Colonic mucosa (tissue), 4 donors: ENCODE measurements around the gene EGR4. TPM values are rescaled to one million over a fixed set of nuclear protein-coding genes. Genes with fewer than 3 reads are reported as not detected.

Source experiments
- DNase-seq: peaks from one replicate; pipeline ENCODE4 v3.0.0-alpha.2; 2020
- H3K27ac ChIP-seq: fragments of 200-600 bp; one replicate; pipeline ENCODE4 v1.8.0; 2021
- H3K27me3 ChIP-seq: fragments of 200-600 bp; one replicate; pipeline ENCODE4 v1.8.0; 2021
- H3K36me3 ChIP-seq: fragments of 200-600 bp; one replicate; pipeline ENCODE4 v1.8.0; 2021
- H3K4me1 ChIP-seq: fragments of 200-600 bp; one replicate; pipeline ENCODE4 v1.8.0; 2021; ENCODE audit warnings: mild to moderate bottlenecking
- H3K4me3 ChIP-seq: fragments of 200-600 bp; one replicate; pipeline ENCODE4 v1.8.0; 2021
- H3K9ac ChIP-seq, 2 donors: one replicate each; pipeline ENCODE4 v1.7.0; 2013; ENCODE audit warnings: control low read depth in 2 of 2, low read depth in 2 of 2, low read length in 2 of 2
- H3K9me3 ChIP-seq: fragments of 200-600 bp; one replicate; pipeline ENCODE4 v1.8.0; 2021
- CTCF ChIP-seq: fragments of 200-600 bp; IDR thresholded peaks from one replicate; pipeline ENCODE4 v1.8.0; 2022; ENCODE audit warnings: antibody characterized with exemption, mild to moderate bottlenecking
- intact Hi-C: fragments of 100-400 bp; cut with DNase I; formaldehyde crosslinking; loops from one replicate; pipeline ENCODE4 v1.14.1; 2022
- total RNA-seq, 2 donors: library from RNA; stranded (reverse); fragmentation: NEBNext Ultra II Directional in 1 of 2; extraction: Animal tissue kit (Norgen Biotek cat#: 25700) in 1 of 2; gene quantifications; one replicate each; pipeline ENCODE4 v1.2.1, GENCODE V29; 2021
- donor health status: healthy.
- donor health status: DM: no; HTN: no; CAD: no.
- donor health status: DM: no; HTN: no; CAD: no.

EGR4 gene
- total RNA-seq, 2 donors from 2014 or later, result not detected

DNA sequence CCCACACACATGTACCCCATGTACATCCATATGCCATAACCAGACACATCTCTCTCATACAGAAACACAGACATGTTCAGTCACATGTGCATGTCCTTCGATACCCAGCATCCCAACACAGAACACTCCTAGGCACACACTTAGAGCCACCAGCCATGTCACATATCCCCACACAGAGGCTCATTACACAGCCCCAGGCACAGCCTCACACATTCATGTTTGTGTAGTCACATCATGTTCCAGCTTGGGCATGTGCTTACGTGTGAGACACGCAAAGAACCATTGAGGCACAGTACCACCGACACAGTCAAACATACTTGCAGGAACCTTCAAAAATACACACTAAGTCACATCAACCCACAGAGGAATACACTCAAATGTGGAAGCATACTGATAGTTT, 26.3 kb downstream of the EGR4 start:
- peaks cover 4% of the 10 kb centered on the region for H3K4me1 ChIP-seq
- intact Hi-C loops, result no loop called here
- DNase-seq, result no peak
- TF ChIP-seq CTCF, result no peak
- no peaks in the 10 kb centered on the region for H3K9me3 ChIP-seq
- H3K9ac ChIP-seq, result no peak overlapping the region
- no peaks in the 10 kb centered on the region for H3K36me3 ChIP-seq
- no peak overlapping the region for H3K4me3 ChIP-seq
- no peaks in the 10 kb centered on the region for H3K27me3 ChIP-seq
- H3K27ac ChIP-seq, result no peak overlapping the region

DNA sequence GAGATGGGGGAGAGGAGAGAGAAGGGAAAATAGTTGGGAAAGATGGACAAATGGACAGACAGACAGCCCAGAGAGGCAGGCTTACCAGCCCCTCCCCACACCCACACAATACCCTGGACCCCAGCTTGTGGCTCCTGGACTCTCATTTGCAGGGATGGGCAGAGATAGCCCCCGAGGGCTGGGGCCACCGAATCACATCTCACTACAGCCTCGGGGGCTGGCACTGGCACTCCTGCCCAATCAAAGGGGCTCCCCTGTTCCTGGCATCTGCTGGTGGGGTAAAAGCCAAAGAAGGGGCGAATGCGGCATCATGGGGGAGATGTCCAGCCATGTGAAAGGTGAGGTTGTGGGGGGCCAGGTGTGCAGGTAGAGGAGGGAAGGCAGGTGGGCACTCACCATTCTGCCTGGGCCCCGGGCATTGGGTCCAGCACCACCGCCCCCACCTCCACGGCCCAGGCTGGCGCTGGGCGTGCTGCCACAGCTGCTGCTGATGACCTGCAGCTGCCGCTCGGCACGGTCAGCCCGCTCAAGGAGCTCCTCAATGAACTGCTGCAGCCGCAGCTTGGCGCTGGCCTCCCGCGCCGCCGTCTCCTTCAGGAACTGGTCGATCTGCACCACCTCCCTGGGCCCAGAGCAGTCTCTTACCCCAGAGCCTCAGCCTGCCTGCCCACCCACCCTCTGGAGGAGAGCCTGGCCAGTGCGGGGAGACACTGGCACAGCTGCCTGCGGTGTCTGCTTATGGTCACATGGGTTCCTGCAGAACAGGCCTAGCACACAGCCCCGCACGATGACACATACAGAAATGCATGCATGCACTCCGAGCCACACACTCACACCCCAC, 27.1 kb downstream of the EGR4 start:
- TF ChIP-seq CTCF, result no peak
- DNase-seq, result no peak
- Histone ChIP-seq H3K9ac (no peak overlapping the region), H3K36me3 (no peaks in the 10 kb centered on the region), H3K4me3 (no peak overlapping the region), H3K9me3 (no peaks in the 10 kb centered on the region), H3K4me1 (peaks cover 4% of the 10 kb centered on the region), H3K27ac (no peak overlapping the region), H3K27me3 (no peaks in the 10 kb centered on the region)
- intact Hi-C loops, result no loop called here

DNA sequence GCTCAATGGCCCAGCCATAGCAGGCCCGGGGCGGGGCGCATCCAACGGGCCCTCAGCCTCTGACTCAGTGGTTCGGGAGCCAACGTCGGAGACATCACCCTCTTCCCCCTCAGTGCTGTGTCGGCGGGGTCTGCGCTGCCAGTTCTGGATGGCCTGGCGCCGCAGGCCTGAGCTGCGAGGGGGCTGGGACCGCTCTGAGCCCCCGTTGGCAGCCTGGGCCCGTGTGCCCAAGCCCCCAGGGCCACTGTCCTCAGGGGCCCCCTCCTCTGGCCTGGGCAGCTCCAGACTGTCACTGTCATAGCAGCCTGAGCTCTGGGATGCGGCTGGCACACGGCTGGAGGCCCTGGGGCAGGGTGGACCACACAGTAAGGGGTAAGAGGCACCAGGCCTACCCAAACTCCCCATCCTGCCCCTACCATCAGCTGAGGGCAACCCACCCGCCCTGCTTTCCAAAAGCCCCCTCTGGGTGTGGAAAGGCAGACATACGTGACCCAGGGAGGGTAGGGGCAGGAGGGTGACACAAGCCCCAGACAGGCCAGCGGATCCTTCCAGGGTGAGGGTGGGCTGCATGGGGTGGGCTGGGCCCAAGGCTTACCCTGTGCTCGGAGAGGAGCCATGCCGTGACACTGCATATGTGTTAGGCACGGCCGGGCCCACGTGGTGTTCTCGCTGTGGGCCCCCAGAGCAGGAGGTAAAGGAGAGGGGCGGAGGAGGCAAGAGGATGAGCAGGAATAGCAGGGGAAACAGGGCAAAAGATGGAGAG, 27.9 kb downstream of the EGR4 start:
- TF ChIP-seq CTCF, result no peak
- no peak overlapping the region for H3K4me3 ChIP-seq
- intact Hi-C loops, result no loop called here
- H3K4me1 ChIP-seq, result peaks cover 4% of the 10 kb centered on the region
- H3K27me3 ChIP-seq, result no peaks in the 10 kb centered on the region
- H3K9ac ChIP-seq, result no peak overlapping the region
- no peak for DNase-seq
- H3K36me3 ChIP-seq, result no peaks in the 10 kb centered on the region
- no peaks in the 10 kb centered on the region for H3K9me3 ChIP-seq
- H3K27ac ChIP-seq, result no peak overlapping the region

- Histone ChIP-seq H3K4me3 (no peak overlapping the region), H3K9me3 (no peaks in the 10 kb centered on the region), H3K27me3 (no peaks in the 10 kb centered on the region), H3K27ac (no peak overlapping the region), H3K36me3 (no peaks in the 10 kb centered on the region), H3K9ac (no peak overlapping the region), H3K4me1 (peaks cover 4% of the 10 kb centered on the region)
- TF ChIP-seq CTCF, result no peak
- intact Hi-C loops, result no loop called here
- no peak for DNase-seq
Measured at GRCh38 chr2:73264783-73265182, 28.6 kb downstream of the EGR4 start.

DNA sequence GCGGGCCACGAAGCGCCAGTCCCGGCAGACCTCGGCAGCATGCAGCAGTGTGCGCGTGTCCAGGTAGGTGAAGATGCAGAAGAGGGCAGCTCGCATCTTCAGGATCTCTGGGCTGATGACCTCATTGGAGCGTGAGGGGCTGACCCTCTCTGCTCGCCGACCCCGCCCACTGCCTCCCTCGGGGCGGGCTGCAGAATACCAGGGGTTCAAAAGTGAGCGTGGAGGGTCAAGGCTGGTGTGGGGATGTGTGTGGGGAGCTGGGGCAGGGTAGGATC, 29.1 kb downstream of the EGR4 start:
- no peaks in the 10 kb centered on the region for H3K9me3 ChIP-seq
- no peaks in the 10 kb centered on the region for H3K27me3 ChIP-seq
- no peak overlapping the region for H3K4me3 ChIP-seq
- no peak overlapping the region for H3K9ac ChIP-seq
- DNase-seq, result no peak
- no peak for TF ChIP-seq CTCF
- H3K4me1 ChIP-seq, result peaks cover 4% of the 10 kb centered on the region
- H3K36me3 ChIP-seq, result no peaks in the 10 kb centered on the region
- intact Hi-C loops, result no loop called here
- H3K27ac ChIP-seq, result no peak overlapping the region
